Measurements from ENCODE around the gene SLC7A9. TPM values are rescaled to one million over a fixed set of nuclear protein-coding genes. Genes with fewer than 3 reads are reported as not detected.

The SLC7A9 gene
- total and polyA plus RNA-seq, 10 of the 15 experiments (the other 5 are each of a cell fraction or from before 2014, with no cell fraction given), result 0.13 to 0.17 TPM; not detected in 8

DNA sequence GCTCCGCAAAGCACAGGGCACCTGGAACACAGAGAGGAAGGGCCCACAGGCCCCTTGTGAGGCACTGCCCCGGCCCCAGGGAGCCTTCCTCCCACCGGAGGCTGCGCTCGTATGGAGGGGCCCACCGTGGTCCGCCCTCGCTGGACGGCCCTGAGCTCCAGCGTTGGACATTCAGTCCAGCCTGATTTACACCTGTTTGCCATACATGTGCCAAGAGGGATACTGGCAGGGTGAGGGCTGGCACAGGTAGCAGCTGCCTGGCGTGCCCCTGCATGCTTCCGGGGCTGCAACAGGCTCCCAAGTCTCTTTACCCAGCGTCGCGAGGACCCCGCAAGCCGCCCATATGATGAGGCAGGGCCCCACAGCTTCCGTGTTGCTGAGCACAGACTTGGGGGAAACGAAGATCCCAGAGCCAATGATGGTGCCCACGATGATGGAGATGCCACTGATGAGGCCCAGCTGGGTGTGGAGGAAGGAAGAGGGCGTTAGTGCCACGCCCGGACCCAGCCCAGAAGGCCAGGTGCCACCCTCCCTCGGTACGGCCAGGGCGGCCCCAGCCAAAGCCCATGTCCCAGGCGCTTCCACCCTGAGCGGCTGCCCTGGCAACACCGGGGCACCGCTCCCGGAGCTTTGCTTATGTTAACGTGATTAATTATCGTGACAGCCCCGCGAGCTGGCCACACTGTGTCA lies 5.1 kb downstream of the SLC7A9 start:
- CTCF ChIA-PET, result no interaction called here
- SMC1A ChIA-PET (ENCODE audit: uncharacterized antibody, unreplicated experiment), result no interaction called here
- in situ Hi-C loops (cut with MboI) (no loop called here), intact Hi-C loops (cut with micrococcal nuclease; ENCODE audit: unreplicated experiment) (no loop called here)
- RAD21 ChIA-PET (ENCODE audit: unreplicated experiment), result no interaction called here
- no TSS peak for BruUV-seq (replicated peaks)
- H3K27ac ChIP-seq (ENCODE audit: control insufficient read depth, insufficient read depth), result no peak overlapping the region
- H2AFZ ChIP-seq (ENCODE audit: control insufficient read depth, low read depth, low read length), result no peak overlapping the region
- no peaks in the 10 kb centered on the region for H3K27me3 ChIP-seq (replicated peaks in 1 of 2; ENCODE audit: control insufficient read depth in 2 of 2, insufficient read depth in 2 of 2, low read length in 1 of 2)
- no peaks in the 10 kb centered on the region for H3K36me3 ChIP-seq (ENCODE audit: control insufficient read depth in 2 of 2, insufficient read depth in 2 of 2, low read length in 1 of 2)
- no peak overlapping the region for H3K4me2 ChIP-seq (ENCODE audit: control insufficient read depth, insufficient read depth)
- no peak for DNase-seq (ENCODE audit: low read depth, low spot score)
- 68% methylated on average over 35 of the region's 35 CpGs for WGBS (ENCODE audit: insufficient coverage, insufficient replicate concordance, low lambda C conversion rate, missing lambda C conversion rate)
- no peaks in the 10 kb centered on the region for H3K4me1 ChIP-seq (ENCODE audit: control insufficient read depth, insufficient read depth, low read length)
- no peak for FAIRE-seq
- H3K79me2 ChIP-seq (ENCODE audit: control insufficient read depth, insufficient read depth, low read length), result no peaks in the 10 kb centered on the region
- no peaks in the 10 kb centered on the region for H4K20me1 ChIP-seq (ENCODE audit: control insufficient read depth, insufficient read depth)
- no peak overlapping the region for H3K9ac ChIP-seq (ENCODE audit: control insufficient read depth, insufficient read depth, low read length)
- POLR2A ChIA-PET, result no interaction called here
- H3K9me3 ChIP-seq (replicated peaks; ENCODE audit: control insufficient read depth, insufficient read depth, low read length), result no peaks in the 10 kb centered on the region
- H3K4me3 ChIP-seq, result no peak overlapping the region
- ATAC-seq, result no peak
- TF ChIP-seq, protein P1, sequence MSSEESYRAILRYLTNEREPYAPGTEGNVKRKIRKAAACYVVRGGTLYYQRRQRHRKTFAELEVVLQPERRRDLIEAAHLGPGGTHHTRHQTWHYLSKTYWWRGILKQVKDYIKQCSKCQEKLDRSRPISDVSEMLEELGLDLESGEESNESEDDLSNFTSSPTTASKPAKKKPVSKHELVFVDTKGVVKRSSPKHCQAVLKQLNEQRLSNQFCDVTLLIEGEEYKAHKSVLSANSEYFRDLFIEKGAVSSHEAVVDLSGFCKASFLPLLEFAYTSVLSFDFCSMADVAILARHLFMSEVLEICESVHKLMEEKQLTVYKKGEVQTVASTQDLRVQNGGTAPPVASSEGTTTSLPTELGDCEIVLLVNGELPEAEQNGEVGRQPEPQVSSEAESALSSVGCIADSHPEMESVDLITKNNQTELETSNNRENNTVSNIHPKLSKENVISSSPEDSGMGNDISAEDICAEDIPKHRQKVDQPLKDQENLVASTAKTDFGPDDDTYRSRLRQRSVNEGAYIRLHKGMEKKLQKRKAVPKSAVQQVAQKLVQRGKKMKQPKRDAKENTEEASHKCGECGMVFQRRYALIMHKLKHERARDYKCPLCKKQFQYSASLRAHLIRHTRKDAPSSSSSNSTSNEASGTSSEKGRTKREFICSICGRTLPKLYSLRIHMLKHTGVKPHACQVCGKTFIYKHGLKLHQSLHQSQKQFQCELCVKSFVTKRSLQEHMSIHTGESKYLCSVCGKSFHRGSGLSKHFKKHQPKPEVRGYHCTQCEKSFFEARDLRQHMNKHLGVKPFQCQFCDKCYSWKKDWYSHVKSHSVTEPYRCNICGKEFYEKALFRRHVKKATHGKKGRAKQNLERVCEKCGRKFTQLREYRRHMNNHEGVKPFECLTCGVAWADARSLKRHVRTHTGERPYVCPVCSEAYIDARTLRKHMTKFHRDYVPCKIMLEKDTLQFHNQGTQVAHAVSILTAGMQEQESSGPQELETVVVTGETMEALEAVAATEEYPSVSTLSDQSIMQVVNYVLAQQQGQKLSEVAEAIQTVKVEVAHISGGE (CRISPR knock-in tag; IDR thresholded peaks at IDR 0.05), result no peak
- TF ChIP-seq, protein P2, sequence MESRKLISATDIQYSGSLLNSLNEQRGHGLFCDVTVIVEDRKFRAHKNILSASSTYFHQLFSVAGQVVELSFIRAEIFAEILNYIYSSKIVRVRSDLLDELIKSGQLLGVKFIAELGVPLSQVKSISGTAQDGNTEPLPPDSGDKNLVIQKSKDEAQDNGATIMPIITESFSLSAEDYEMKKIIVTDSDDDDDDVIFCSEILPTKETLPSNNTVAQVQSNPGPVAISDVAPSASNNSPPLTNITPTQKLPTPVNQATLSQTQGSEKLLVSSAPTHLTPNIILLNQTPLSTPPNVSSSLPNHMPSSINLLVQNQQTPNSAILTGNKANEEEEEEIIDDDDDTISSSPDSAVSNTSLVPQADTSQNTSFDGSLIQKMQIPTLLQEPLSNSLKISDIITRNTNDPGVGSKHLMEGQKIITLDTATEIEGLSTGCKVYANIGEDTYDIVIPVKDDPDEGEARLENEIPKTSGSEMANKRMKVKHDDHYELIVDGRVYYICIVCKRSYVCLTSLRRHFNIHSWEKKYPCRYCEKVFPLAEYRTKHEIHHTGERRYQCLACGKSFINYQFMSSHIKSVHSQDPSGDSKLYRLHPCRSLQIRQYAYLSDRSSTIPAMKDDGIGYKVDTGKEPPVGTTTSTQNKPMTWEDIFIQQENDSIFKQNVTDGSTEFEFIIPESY (IDR thresholded peaks at IDR 0.05), result no peak
- TF ChIP-seq PKNOX1 (IDR thresholded peaks at IDR 0.05), result no peak
- TF ChIP-seq, protein P3, sequence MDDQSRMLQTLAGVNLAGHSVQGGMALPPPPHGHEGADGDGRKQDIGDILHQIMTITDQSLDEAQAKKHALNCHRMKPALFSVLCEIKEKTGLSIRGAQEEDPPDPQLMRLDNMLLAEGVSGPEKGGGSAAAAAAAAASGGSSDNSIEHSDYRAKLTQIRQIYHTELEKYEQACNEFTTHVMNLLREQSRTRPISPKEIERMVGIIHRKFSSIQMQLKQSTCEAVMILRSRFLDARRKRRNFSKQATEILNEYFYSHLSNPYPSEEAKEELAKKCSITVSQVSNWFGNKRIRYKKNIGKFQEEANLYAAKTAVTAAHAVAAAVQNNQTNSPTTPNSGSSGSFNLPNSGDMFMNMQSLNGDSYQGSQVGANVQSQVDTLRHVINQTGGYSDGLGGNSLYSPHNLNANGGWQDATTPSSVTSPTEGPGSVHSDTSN (IDR thresholded peaks at IDR 0.05; ENCODE audit: insufficient replicate concordance, low read depth, low read length), result no peak
- no peak for TF ChIP-seq STAT3 (IDR thresholded peaks at IDR 0.05; ENCODE audit: low read depth, low read length)
- TF ChIP-seq USF1 (IDR thresholded peaks at IDR 0.05; ENCODE audit: borderline replicate concordance, extremely low read length, insufficient read depth, low read depth, low read length), result no peak
- TF ChIP-seq HDAC2 (IDR thresholded peaks at IDR 0.05), result no peak
- no peak for TF ChIP-seq NFXL1 (IDR thresholded peaks at IDR 0.05; ENCODE audit: borderline replicate concordance)
- TF ChIP-seq ZNF24 (IDR thresholded peaks at IDR 0.05), result no peak
- no peak for TF ChIP-seq TCF12 (IDR thresholded peaks at IDR 0.05; ENCODE audit: low read depth, low read length)
- no peak for TF ChIP-seq CHD4 (IDR thresholded peaks at IDR 0.05)
- TF ChIP-seq, protein P4, sequence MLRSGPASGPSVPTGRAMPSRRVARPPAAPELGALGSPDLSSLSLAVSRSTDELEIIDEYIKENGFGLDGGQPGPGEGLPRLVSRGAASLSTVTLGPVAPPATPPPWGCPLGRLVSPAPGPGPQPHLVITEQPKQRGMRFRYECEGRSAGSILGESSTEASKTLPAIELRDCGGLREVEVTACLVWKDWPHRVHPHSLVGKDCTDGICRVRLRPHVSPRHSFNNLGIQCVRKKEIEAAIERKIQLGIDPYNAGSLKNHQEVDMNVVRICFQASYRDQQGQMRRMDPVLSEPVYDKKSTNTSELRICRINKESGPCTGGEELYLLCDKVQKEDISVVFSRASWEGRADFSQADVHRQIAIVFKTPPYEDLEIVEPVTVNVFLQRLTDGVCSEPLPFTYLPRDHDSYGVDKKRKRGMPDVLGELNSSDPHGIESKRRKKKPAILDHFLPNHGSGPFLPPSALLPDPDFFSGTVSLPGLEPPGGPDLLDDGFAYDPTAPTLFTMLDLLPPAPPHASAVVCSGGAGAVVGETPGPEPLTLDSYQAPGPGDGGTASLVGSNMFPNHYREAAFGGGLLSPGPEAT (IDR thresholded peaks at IDR 0.05; ENCODE audit: low read depth), result no peak
- TF ChIP-seq SREBF2 (IDR thresholded peaks at IDR 0.05; ENCODE audit: low read length), result no peak
- TF ChIP-seq RB1 (IDR thresholded peaks at IDR 0.05; ENCODE audit: borderline replicate concordance), result no peak
